ENCODE measurements around the gene ARHGAP20.
"Not testable (repeated sequence)": the region's sequence is repeated elsewhere in the genome, so short reads cannot be mapped to it uniquely, and the experiment has no call there.

ARHGAP20 gene

DNA sequence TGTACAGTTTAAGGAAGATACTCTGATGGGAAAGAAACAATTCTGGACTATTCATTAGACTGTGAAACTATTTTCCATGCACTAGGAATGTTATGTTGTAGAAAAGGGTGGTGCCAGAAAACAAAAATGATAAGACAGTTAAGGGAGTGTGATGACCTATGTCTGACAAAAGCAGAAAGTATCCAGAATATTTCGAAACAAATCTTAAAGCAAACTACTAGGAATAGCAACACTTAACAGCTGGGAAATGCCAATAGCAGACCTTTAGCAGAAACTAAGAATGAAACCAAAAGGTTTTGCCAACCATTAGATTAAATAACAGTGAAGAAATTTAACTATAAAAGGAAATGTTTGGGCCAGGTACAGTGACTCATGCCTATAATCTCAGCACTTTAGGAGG lies 3.3 kb upstream of the ARHGAP20 start:
- DNase-seq (ENCODE audit: low read depth in 2 of 2), result no peak

DNA sequence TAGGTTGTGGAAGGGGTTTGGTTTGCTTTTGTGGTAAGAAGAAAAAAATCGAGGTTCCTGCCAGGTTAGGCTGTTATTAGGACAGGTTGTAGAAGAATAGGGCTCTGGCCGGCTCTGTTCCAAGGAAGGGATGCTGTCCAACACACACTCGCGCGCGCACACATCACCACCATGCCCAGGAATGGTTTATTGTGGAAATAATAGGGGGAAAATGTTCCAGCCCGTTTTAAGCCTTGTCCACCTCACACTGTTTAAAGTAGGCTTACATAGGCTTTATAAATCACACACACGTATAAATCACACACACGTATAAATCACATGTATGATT lies 1.2 kb upstream of the ARHGAP20 start:
- DNase-seq (ENCODE audit: low read depth in 2 of 2), result no peak

DNA sequence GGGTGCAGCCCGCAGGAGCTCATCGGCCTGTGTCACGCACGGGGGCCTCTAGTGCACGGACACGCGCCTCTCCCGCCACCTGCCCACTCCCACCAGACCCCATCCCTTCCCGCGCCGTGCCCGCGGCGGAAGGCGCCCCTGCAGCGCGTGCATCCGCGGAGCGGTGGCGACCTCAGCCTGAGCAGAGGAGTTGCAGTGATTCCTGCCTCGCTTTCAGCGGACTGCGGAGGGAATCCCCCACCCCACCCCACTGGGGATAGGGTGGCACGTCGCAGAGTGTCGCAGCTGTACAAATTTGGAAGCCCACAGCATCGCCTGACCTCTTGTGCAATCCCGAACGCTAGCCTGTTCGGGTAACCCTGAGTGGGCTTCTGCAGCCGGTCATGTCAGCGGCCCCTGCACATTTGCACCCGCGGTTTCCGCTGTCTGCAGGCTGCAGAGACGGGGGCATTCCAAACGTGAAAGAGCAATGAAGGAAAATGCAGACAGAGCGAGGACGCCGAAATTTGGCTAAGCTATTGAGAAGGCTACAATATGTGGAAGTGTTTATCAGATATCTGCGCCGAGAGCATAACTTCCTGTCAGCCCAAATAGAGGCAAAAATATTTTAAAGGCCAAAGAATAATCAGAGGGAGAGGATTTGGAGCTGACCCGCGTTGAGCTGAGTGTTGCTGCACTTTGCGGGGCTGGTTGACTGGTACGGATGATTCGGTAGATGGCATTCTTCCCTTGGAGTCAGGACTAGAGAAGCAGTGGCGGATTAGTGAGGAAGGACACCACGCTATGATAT lies 617 bp upstream of the ARHGAP20 start:
- no peak for DNase-seq (ENCODE audit: low read depth in 2 of 2)

DNA sequence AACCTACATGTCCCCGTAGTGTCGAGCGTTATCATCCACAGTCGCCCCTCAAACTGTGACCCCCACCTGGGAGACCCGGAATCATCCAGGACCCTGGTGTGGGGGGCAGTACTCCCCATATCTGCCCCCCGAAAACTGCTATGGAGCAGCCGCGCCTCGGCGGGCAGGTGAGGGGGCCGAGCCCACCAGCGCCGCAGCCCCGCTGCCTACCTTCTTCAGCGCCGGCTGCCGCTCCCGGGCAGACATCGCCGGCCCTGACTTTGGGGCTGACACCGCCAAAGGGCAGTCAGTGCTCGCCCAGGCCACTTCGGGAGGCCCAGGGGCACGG lies 825 bp downstream of the ARHGAP20 start:
- DNase-seq (ENCODE audit: low read depth in 2 of 2), result no peak

DNA sequence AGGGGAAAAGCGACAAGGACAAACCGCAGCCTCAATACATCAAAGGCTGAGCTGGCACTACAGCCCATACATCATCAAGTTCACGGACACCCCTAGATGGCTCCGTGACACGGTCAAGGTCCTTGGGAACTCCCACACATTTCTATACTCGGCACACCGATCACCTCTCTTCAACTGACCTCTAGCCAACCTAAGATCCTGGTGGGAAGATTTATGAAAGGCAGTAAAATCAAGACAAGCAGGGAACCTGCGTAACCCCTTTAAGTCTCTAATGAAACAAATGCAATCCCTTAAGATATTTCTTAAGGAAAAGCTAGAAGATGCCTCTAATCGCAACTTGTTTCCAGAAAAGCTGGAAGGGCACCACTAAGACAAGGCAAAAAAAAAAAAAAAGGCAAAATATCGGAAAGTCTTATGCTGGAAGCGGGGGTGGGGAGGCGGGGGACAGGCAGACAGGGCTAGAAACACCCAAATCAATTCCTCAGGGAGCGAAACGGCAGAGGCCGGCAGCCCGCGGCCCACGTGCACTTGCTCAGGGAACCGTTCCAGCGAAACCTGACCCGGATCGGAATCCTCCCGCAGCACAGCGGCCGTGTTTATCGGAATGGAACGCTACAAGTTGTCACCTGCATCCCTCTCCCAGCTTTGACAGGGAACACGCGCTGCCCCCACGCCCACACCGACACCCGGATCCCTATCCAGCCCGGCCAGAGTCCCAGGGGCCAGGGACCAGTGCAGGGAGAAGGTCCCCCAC lies 1.4 kb downstream of the ARHGAP20 start:
- DNase-seq (ENCODE audit: low read depth in 2 of 2), result no peak

DNA sequence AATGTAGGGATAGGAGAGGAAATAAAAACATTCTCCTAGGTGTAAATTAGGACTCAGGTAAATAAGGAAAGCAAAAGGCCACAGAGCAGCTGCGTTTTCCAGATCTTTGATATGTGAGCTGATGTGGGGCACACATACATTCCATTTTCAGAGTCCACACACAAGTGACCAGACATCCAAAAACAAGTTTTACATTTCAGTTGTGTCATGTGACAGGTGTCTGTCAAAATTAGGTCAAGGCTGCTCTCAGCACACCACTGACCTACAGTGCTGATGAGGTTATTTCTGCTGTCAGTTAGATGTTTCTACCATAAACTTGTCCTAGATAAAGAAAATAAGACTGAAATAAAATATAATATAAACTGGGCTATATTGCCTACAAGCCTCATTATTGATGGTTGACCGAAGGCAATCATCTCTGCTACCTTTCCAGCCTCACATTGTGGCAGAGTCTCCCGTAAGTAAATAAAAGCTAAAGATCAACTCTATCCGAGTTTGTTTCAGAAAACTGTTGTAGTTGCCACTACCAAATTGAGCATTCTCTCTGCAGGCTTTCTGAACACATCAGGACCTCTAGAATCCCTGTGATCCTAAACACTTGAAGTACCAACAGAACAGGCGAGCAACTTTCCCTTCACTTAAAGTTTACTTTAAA lies 7.9 kb downstream of the ARHGAP20 start:
- no peak for DNase-seq (ENCODE audit: low read depth in 2 of 2)

DNA sequence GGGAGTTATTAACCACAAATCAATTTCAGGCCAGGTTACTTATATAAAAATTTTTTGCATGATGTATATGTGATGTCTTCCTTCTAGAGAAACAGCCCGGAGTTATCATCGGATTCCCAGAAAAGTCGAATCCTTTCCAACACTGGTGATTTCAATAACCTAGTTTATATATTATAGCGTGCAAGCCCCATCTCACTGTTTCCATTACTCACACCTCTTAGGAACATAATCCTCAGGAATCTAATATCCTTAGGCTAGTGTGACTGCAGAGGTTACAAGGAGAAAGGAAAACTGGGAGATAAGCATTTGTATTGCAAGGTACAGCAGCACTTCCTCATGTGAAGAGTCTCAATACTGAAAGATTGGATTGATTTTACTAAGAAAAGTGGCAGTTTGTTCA lies 20.3 kb downstream of the ARHGAP20 start:
- no peak for DNase-seq (ENCODE audit: low read depth in 2 of 2)

DNA sequence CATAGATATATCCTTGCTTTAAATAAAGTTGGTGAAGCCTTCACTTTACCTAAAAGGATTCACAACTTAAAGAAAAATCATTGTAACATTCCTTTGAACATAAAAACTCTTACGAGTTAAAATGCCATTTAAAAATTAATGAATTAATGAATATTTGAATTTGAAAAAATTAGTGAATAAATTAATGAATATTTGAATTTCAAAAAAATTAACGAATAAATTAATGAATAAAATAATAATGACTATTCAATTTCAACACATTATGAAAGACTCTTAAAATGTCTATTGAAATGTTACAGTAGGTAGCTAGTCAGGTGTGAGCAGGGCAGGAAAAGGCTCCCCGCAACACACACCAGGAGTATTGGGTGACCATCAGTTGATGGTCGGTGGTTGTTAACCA lies 22.9 kb downstream of the ARHGAP20 start:
- no peak for DNase-seq (ENCODE audit: low read depth in 2 of 2)

DNA sequence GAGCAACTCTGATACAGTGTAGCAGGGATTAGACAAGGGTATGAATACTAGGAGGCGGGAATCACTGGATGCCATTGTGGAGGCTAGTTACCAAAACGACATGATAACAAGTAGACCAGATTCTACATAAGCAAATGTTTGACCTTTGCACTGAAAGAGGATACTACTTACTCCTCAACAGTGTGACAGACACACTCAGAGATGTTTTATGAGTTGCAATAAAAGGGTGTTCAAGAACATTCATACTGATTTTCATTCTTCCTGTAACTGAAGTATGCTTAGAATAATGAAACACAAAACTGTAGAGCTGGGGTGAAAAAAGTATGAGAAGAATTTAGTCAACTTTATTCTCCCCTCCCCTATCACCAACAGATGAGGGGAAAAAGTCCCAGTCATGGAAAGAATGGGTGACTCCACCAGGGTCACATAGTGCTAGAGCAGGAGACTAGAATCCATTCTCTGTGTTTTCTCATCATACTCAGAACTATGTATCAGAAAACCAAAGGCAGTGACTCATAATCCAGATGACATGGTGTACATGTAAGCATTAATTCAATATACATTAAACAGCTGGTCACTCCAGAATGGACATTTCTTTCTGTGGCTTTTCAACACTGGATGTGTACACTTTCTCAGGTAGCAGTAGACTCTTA lies 32.8 kb downstream of the ARHGAP20 start:
- no peak for DNase-seq (ENCODE audit: low read depth in 2 of 2)

DNA sequence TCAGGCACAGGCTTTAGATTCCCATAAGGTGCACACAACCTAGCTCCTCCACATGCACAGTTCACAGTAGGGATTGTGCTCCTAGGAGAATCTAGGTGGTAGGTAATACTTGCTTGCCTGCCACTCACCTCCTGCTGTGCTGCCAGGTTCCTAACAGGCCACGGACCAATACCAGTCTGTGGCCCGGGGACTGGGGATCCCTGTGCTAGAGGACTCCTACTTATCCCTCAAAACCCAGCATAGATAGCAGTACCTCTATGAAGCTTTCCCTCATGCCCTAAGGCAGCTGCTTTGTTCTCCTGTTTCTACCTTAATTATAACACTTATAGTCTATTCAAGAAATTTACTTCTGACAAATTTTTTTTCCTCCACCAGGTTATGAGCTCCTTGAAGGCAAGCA lies 36.7 kb downstream of the ARHGAP20 start:
- no peak for DNase-seq (ENCODE audit: low read depth in 2 of 2)

DNA sequence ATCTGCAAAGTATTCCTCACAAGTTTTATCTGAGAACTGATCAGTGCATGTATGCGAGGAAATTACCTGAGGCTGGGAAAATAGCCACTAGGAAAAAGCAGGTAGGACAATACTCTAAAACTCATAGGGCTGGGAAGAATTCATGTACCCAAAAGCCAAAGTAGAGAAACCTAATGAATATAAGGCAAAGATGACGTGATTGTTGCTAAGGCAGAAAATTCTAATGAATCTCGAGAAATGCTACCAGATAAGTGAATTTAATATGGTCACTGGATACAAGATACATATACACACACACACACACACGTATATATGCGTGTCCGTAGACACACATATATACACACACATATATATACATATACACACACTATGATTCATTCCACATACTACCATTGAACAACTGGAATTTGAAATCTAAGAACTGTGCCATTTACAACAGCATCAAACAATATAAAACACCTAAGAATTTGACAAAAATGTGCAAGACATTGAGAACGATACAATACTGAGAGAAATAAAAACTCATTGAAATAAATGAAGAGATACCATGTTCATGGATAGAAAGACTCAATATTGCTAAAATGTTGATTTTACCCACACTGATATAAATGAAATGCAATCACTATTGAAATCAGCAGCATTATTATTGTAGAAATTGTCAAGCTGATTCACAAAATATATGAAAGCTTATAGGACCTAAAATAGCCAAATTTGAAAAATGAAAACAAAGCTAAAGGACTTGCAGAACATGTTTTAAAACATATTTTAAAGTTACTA lies 46.4 kb downstream of the ARHGAP20 start:
- DNase-seq (ENCODE audit: low read depth in 2 of 2), result no peak

DNA sequence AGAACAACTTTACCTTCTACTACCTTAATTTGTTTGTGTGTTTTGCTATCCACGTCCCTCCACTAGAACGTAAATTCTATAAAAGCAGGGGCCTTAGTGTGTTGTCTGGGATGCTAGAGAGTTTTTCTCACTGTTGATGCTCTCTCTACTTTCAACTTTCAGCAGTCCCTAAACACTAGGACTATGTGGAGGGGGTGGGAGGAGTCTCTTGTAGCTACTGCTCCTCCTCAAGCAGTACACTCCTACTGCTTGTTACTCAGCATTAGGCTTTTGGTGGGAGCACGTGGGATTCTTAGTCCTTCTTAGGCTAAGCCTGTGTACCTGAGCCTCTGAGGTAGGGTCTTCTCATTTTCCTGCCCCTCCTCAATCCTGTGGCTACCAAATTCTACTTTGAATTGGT lies 56.3 kb downstream of the ARHGAP20 start:
- no peak for DNase-seq (ENCODE audit: low read depth in 2 of 2)

DNA sequence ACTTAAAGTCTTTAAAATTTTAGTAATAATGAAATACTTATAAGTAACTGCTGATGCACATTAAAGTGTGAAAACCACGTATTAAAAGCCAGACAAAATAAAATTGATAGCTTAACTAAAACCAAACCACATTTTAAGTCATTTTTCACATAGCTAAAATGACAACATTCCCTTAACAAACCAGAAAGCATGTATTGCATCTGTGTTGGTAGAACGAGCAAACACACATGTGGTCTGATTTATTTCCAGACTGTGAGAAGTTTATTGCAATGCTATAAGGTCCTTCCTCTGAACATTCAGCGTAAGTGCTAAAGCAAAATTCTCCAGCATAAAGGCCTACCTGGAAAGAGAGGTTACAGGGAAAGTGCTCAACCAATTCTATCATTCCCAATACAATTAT lies 57.8 kb downstream of the ARHGAP20 start:
- DNase-seq (ENCODE audit: low read depth in 2 of 2), result no peak

DNA sequence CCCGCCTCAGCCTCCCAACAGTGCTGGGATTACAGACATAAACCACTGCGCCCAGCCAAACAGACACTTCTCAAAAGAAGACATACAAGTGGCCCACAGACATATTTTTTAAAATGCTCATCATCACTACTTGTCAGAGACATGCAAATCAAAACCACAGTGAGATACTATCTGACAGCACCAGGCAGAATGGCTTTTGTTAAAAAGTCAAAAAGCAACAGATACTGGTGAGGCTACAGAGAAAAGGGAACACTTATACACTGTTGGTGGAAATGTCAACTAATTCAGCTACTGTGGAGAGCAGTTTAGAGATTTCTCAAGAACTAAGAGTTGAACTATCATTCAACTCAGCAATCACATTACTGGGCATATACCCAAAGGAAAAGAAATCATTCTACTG lies 67.0 kb downstream of the ARHGAP20 start:
- no peak for DNase-seq (ENCODE audit: low read depth in 2 of 2)

DNA sequence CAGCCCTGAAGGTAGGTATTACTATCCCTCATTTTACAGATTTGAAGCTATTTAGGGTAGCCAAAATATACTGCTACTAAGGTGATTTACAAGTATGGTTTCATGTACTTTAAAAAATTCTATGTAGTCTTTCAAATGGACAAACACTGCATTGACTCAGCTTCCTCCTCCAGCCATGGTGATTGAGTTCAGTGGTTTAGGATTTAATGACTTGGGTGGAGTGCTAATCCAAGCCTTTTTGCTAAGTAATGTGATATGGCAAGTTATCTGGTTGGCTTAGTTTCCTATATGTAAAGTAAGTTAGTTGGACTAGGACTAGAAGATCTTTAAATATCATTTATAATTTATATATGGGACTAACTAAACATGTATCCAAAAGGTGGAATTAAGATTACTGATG lies 77.9 kb downstream of the ARHGAP20 start:
- DNase-seq (ENCODE audit: low read depth in 2 of 2), result no peak

DNA sequence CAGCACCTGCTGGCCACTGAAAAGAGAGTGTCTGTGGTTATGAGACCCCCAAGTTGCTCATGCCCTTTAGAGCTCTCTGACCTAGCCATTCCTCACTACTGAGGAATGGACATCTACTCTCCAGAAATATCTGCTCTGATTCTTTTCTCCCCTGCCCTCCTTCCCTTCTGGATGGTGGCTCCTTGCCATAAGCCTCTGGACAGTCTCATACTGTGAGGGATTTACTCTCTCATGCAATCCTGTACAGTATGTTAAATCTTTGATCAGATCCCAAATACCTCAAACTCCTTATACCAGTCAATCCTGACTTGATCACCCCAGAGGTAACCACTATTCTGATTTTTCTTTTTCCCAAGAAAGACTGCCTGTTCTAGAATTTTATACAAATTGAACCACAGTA lies 80.7 kb downstream of the ARHGAP20 start:
- no peak for DNase-seq (ENCODE audit: low read depth in 2 of 2)

DNA sequence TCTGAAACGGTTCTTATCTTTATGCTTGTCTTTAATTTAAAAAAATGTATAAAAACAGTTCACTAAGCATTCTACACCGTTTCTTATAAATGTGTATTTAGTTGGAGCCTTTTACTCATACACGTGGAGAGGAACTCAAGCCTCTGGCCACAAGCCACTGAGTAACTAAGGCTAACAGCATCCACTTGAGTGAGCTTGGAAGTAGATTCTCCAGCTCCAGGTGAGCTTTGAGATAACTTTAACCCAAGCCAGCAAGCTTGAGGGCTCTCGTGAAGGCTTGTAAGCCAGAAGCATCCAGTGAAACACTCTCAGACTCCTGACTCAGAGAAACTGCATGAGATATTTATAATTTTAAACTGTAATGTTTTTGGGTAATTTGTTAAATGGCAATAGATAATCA lies 82.6 kb downstream of the ARHGAP20 start:
- no peak for DNase-seq (ENCODE audit: low read depth in 2 of 2)

DNA sequence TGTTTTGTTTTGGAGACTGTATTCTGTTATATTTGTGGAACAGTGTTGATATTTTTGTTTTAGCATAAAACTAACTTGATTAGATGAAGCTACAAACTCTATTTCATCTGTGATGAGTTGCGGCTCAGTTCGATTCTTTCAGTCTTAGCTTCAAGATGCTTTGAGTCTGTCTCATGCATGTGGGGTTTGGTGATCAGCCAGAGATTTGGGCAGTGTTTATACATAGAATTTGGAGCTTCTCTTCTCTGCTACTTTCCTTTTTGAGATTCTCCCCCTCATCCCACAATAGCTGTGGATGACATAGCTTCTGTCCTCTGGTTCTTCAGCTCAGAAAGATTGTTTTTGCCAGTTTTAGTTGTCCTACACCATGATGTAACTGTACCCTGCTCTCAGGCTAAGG lies 90.4 kb downstream of the ARHGAP20 start:
- no peak for DNase-seq (ENCODE audit: low read depth in 2 of 2)

DNA sequence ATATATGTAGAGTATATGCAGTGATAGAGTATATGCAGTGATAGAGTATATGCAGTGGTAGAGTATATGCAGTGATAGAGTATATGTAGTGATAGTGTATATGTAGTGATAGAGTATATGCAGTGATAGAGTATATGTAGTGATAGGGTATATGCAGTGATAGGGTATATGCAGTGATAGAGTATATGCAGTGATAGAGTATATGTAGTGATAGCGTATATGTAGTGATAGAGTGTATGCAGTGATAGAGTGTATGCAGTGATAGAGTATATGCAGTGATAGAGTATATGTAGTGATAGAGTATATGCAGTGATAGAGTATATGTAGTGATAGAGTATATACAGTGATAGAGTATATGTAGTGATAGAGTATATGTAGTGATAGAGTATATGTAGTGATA lies 92.9 kb downstream of the ARHGAP20 start:
- not testable (repeated sequence) for DNase-seq (ENCODE audit: low read depth in 2 of 2)

DNA sequence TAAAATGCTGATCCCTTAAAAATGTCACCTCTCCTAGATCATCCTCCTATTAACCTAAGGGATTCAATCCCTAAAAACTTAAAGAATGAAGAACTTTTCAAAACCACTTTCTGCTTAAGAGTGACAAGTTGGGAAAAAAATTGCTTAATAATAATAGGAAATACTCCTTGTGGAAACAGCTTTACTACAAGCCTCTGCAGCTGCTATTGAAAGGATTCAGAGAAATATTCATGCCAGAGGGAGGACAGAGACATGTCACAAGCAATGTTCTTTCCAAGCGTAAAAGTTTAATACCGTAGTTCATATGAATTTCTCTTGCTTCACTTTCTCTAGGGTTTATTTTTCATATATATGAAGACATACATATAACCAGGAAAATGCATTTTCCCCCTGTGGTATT lies 98.2 kb downstream of the ARHGAP20 start:
- no peak for DNase-seq (ENCODE audit: low read depth in 2 of 2)

DNA sequence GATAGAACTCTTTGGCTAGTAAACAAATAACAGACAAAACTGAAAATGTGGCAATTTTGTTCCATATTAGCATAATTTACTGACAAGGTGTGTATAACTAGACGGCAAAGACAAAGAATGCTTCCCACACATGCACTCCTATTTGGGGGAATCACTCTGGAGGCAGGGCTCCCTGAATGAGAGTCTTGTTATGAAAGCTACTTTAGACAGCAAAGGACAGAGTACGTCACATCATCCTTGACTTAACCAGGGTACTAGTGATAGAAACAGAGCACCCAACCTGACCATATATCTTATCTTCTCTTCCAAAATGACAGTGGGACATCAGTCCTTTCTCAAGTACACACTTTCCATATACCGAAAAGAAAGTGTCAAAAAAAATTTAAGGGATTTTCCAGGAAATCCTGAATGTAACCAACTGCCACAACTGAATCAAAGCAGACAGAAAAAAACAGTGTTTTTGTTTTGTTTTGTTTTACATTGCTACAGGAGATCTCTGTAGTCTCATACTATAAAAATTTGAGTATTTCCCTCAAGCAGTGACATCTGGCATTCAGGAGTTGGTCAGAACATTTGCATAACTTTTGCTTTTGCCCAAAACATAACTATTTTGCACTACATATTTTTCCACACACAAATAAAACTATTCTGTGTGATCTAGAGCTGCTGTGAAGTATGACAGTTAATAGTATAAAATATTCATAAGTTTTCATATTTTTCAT lies 98.9 kb downstream of the ARHGAP20 start:
- DNase-seq (ENCODE audit: low read depth in 2 of 2), result no peak
